NT2/D1 (cell line): ENCODE measurements around the gene ACSL5.

ENCODE experiments used
- YY1 ChIP-seq: IDR thresholded peaks from 2 replicates; pipeline ENCODE4 v1.6.1; 2011; ENCODE audit not compliant: insufficient read length, insufficient read depth
- ZNF274 ChIP-seq: IDR thresholded peaks from 2 replicates; pipeline ENCODE4 v1.6.1; 2011; ENCODE audit warnings: mild to moderate bottlenecking, low read depth, low read length

- TF ChIP-seq ZNF274 (no peak), YY1 (no peak)
Observed at GRCh38 chr10:112421731-112422130, 47.8 kb downstream of the ACSL5 start.
